Endothelial cell (in vitro differentiated cells): Measurements from ENCODE around the gene MRPL39. TPM values are rescaled to one million over a fixed set of nuclear protein-coding genes. Genes with fewer than 3 reads are reported as not detected.

ENCODE experiments used
- DNase-seq: peaks from one replicate; pipeline ENCODE4 v3.0.0; 2021; ENCODE audit warnings: low spot score
- H3K27ac Mint-ChIP-seq: one replicate; pipeline ENCODE4 v1.8.0; 2021; ENCODE audit warnings: mixed read lengths, inconsistent platforms; ENCODE audit not compliant: unreplicated experiment
- H3K27me3 Mint-ChIP-seq: one replicate; pipeline ENCODE4 v1.8.0; 2021; ENCODE audit warnings: mild to moderate bottlenecking, moderate library complexity, mixed read lengths, inconsistent platforms; ENCODE audit not compliant: unreplicated experiment
- H3K36me3 Mint-ChIP-seq: one replicate; pipeline ENCODE4 v1.8.0; 2021; ENCODE audit warnings: mild to moderate bottlenecking, low read depth, mixed read lengths, inconsistent platforms; ENCODE audit not compliant: unreplicated experiment
- H3K4me1 Mint-ChIP-seq: one replicate; pipeline ENCODE4 v1.8.0; 2021; ENCODE audit warnings: mild to moderate bottlenecking, mixed read lengths, inconsistent platforms; ENCODE audit not compliant: unreplicated experiment
- H3K4me3 Mint-ChIP-seq: one replicate; pipeline ENCODE4 v1.8.0; 2021; ENCODE audit warnings: mild to moderate bottlenecking, mixed read lengths, inconsistent platforms; ENCODE audit not compliant: unreplicated experiment
- H3K9me3 Mint-ChIP-seq: one replicate; pipeline ENCODE4 v1.8.0; 2021; ENCODE audit warnings: mixed read lengths, inconsistent platforms; ENCODE audit not compliant: unreplicated experiment
- CTCF ChIP-seq: fragments of 200-600 bp; sonication (generic); IDR thresholded peaks from one replicate; pipeline ENCODE4 v1.5.0; 2021; ENCODE audit warnings: antibody characterized with exemption; ENCODE audit not compliant: unreplicated experiment
- long read RNA-seq: library from polyadenylated mRNA; unstranded; transcript quantifications from one replicate; pipeline ENCODE4 v2.0.0, GENCODE V29; 2020; ENCODE audit not compliant: unreplicated experiment
- total RNA-seq: library from RNA; stranded (reverse); fragmentation: NEBNext Ultra II Directional; extraction: Animal tissue kit (Norgen Biotek cat#: 25700); gene quantifications from one replicate; pipeline ENCODE4 v1.2.1, GENCODE V29; 2021; ENCODE audit not compliant: unreplicated experiment

MRPL39 gene
- 25.0 TPM for total RNA-seq
- long read RNA-seq, transcript MRPL39-202 (10 exons, 1,110 nt), result major isoform, 14 of 14 reads
- long read RNA-seq, partial matches to known transcripts, result 0 of 14 reads
- long read RNA-seq, other reads (novel, unspliced or antisense), result 0 of 14 reads

- Mint-ChIP-seq H3K27me3 (peaks cover 8% of the 10 kb centered on the region), H3K36me3 (peaks cover 16% of the 10 kb centered on the region), H3K4me1 (peaks cover 16% of the 10 kb centered on the region), H3K9me3 (no peaks in the 10 kb centered on the region), H3K27ac (peak within 1 kb of the TSS; percentile 100), H3K4me3 (peak within 1 kb of the TSS; percentile 100)
- peak; percentile 34 for TF ChIP-seq CTCF
- DNase-seq, result peak; percentile 88
Measured at GRCh38 chr21:25607151-25608043, at the start of gene MRPL39. MRPL39 (minus strand) TSS chr21:25607481; CDS start chr21:25607475, 6 bp downstream.

GRCh38 chr21:25656412-25656811, 49.1 kb upstream of the MRPL39 start:
- H3K36me3 Mint-ChIP-seq, result no peaks in the 10 kb centered on the region
- H3K9me3 Mint-ChIP-seq, result no peaks in the 10 kb centered on the region
- TF ChIP-seq CTCF, result no peak
- no peak overlapping the region for H3K27ac Mint-ChIP-seq
- peaks cover 4% of the 10 kb centered on the region for H3K4me1 Mint-ChIP-seq
- H3K4me3 Mint-ChIP-seq, result no peak overlapping the region
- DNase-seq, result no peak
- H3K27me3 Mint-ChIP-seq, result no peaks in the 10 kb centered on the region

GRCh38 chr21:25649146-25649545, 41.9 kb upstream of the MRPL39 start:
- Mint-ChIP-seq H3K27ac (no peak overlapping the region), H3K27me3 (no peaks in the 10 kb centered on the region), H3K4me3 (no peak overlapping the region), H3K36me3 (no peaks in the 10 kb centered on the region), H3K9me3 (no peaks in the 10 kb centered on the region), H3K4me1 (no peaks in the 10 kb centered on the region)
- TF ChIP-seq CTCF, result no peak
- no peak for DNase-seq

- H3K9me3 Mint-ChIP-seq, result no peaks in the 10 kb centered on the region
- H3K27ac Mint-ChIP-seq, result no peak overlapping the region
- no peak for TF ChIP-seq CTCF
- no peak overlapping the region for H3K4me3 Mint-ChIP-seq
- no peak for DNase-seq
- H3K4me1 Mint-ChIP-seq, result no peaks in the 10 kb centered on the region
- no peaks in the 10 kb centered on the region for H3K36me3 Mint-ChIP-seq
- no peaks in the 10 kb centered on the region for H3K27me3 Mint-ChIP-seq
Measured at GRCh38 chr21:25647647-25648046, 40.4 kb upstream of the MRPL39 start.

GRCh38 chr21:25646474-25646873, 39.2 kb upstream of the MRPL39 start:
- Mint-ChIP-seq H3K36me3 (no peaks in the 10 kb centered on the region), H3K27ac (no peak overlapping the region), H3K4me1 (no peaks in the 10 kb centered on the region), H3K4me3 (no peak overlapping the region), H3K27me3 (no peaks in the 10 kb centered on the region), H3K9me3 (no peaks in the 10 kb centered on the region)
- no peak for DNase-seq
- TF ChIP-seq CTCF, result no peak
